CD4-positive, alpha-beta T cell (primary cell): ENCODE results near the gene KANK2. TPM values are rescaled to one million over a fixed set of nuclear protein-coding genes. Genes with fewer than 3 reads are reported as not detected.

ENCODE experiments used
- ATAC-seq: fragments of 200-7000 bp; cut with Tn5 transposase; one replicate; pipeline ENCODE4 v1.10.0; 2022; ENCODE audit warnings: mild to moderate bottlenecking; ENCODE audit not compliant: poor library complexity
- CTCF ChIA-PET: fragments of 350-600 bp; sonication (Branson Sonifier 250); formaldehyde crosslinking; loops from one replicate; lab custom pipeline; 2021; ENCODE audit warnings: antibody characterized with exemption, inconsistent platforms; lab: Charles Lee
- POLR2A ChIA-PET: fragments of 350-600 bp; sonication (Branson Sonifier 250); formaldehyde crosslinking; loops from one replicate; lab custom pipeline; 2021; ENCODE audit warnings: antibody characterized with exemption, inconsistent platforms; lab: Charles Lee
- DNase-seq, 14 experiments: peaks; one replicate each; pipeline ENCODE4 v3.0.0-alpha.2; 2013 to 2020; ENCODE audit warnings: mixed read lengths in 2 of 14
- H3K27ac ChIP-seq, 2 donors: one replicate each; pipeline versions ENCODE4 v1.5.1 to v1.7.0; 2013; ENCODE audit warnings: low read length in 2 of 2, low read depth in 1 of 2, mild to moderate bottlenecking in 1 of 2
- H3K27me3 ChIP-seq, 2 experiments: 1 replicate in 1 of 2; 2 replicates in 1 of 2; pipeline versions ENCODE4 v1.6.1 to v1.7.0; 2013; ENCODE audit warnings: low read length in 2 of 2, control low read depth in 1 of 2, mild to moderate bottlenecking in 1 of 2, moderate library complexity in 1 of 2; ENCODE audit not compliant: insufficient read depth in 2 of 2, control insufficient read depth in 1 of 2
- H3K36me3 ChIP-seq: one replicate; pipeline ENCODE4 v1.6.1; 2013; ENCODE audit warnings: low read length, control low read depth; ENCODE audit not compliant: insufficient read depth
- H3K4me1 ChIP-seq: one replicate; pipeline ENCODE4 v1.6.1; 2013; ENCODE audit warnings: low read length, control low read depth; ENCODE audit not compliant: insufficient read depth
- H3K4me3 ChIP-seq: one replicate; pipeline ENCODE4 v1.5.1; 2013; ENCODE audit warnings: mild to moderate bottlenecking, low read length, moderate library complexity
- H3K9me3 ChIP-seq, 2 experiments: 1 replicate in 1 of 2; 2 replicates in 1 of 2; pipeline versions ENCODE4 v1.6.1 to v1.7.0; 2013; ENCODE audit warnings: low read length in 2 of 2, mild to moderate bottlenecking in 2 of 2, control low read depth in 1 of 2, moderate library complexity in 1 of 2; ENCODE audit not compliant: control insufficient read depth in 1 of 2, insufficient read depth in 1 of 2
- H3K27ac Mint-ChIP-seq: one replicate; pipeline ENCODE4 v1.8.0; 2020; ENCODE audit warnings: mixed read lengths
- H3K27me3 Mint-ChIP-seq: one replicate; pipeline ENCODE4 v1.8.0; 2021; ENCODE audit warnings: mixed read lengths
- H3K36me3 Mint-ChIP-seq: one replicate; pipeline ENCODE4 v1.8.0; 2021; ENCODE audit warnings: low read depth, mixed read lengths
- H3K4me1 Mint-ChIP-seq: one replicate; pipeline ENCODE4 v1.8.0; 2021; ENCODE audit warnings: low read depth, mixed read lengths
- H3K4me3 Mint-ChIP-seq: one replicate; pipeline ENCODE4 v1.8.0; 2020; ENCODE audit warnings: mild to moderate bottlenecking, mixed read lengths
- H3K9me3 Mint-ChIP-seq: one replicate; pipeline ENCODE4 v1.8.0; 2020; ENCODE audit warnings: mixed read lengths
- intact Hi-C, 2 experiments: fragments of 100-400 bp; cut with DNase I in 1 of 2; cut with micrococcal nuclease in 1 of 2; formaldehyde crosslinking; loops; one replicate each; pipeline versions ENCODE4 v1.15.1 to v1.9.0; 2023 to 2025; cut with DNase I, micrococcal nuclease
- total RNA-seq, 174 experiments: library from RNA in 2 of 174; stranded (reverse) in 2 of 174; gene quantifications; one replicate each; pipeline ENCODE4 v1.2.3 and lab custom pipeline; 2021 to 2026
- TF ChIP-seq, protein P1 (sequence below): fragments of 200-600 bp; IDR thresholded peaks from one replicate; pipeline ENCODE4 v1.8.0; 2022; ENCODE audit warnings: antibody characterized with exemption, mild to moderate bottlenecking

The KANK2 gene
- total RNA-seq, 2 experiments from 2014 or later = not detected

DNA sequence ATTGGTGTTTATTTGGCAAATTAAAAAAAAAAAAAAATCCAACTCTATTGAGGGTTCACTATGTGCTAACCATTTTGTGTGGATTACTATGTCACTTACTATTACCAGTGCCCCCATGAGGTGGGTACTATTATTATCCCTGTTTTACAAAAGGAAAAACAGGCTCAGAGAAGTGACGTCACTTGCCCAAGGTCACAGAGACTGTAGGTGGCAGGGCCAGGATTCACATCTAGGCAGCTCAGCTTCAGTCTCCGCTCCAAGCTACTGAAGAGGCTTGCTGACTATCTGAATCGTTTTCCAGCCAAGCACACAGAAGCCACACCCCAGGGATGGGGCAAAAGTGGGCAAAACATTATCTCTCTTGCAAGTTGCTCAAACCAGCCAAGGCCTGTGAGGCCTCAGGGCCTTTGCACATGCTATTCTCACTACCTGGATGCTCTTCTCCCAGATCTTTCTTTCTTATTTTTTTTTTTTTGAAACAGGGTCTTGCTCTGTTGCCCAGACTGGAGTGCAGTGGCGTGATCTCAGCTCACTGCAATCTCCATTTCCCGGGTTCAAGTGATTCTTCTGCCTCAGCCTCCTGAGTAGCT lies 37.2 kb upstream of the KANK2 start:
- CTCF ChIA-PET = no interaction called here
- intact Hi-C loops = no loop called here
- DNase-seq (no peak), ATAC-seq (no peak)
- peaks cover 6% of the 10 kb centered on the region for H3K9me3 Mint-ChIP-seq
- Histone ChIP-seq H3K4me1 (no peaks in the 10 kb centered on the region), H3K27me3 (no peaks in the 10 kb centered on the region), H3K4me3 (no peak overlapping the region), H3K9me3 (peaks cover 11 to 36% of the 10 kb centered on the region in 2 experiments), H3K27ac (no peak overlapping the region), H3K36me3 (no peaks in the 10 kb centered on the region)
- no peak overlapping the region for H3K4me3 Mint-ChIP-seq
- H3K27me3 Mint-ChIP-seq = peaks cover 4% of the 10 kb centered on the region
- H3K27ac Mint-ChIP-seq = no peak overlapping the region
- POLR2A ChIA-PET = no interaction called here
- H3K36me3 Mint-ChIP-seq = no peaks in the 10 kb centered on the region
- TF ChIP-seq, protein P1, sequence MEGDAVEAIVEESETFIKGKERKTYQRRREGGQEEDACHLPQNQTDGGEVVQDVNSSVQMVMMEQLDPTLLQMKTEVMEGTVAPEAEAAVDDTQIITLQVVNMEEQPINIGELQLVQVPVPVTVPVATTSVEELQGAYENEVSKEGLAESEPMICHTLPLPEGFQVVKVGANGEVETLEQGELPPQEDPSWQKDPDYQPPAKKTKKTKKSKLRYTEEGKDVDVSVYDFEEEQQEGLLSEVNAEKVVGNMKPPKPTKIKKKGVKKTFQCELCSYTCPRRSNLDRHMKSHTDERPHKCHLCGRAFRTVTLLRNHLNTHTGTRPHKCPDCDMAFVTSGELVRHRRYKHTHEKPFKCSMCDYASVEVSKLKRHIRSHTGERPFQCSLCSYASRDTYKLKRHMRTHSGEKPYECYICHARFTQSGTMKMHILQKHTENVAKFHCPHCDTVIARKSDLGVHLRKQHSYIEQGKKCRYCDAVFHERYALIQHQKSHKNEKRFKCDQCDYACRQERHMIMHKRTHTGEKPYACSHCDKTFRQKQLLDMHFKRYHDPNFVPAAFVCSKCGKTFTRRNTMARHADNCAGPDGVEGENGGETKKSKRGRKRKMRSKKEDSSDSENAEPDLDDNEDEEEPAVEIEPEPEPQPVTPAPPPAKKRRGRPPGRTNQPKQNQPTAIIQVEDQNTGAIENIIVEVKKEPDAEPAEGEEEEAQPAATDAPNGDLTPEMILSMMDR = no peak
- H3K4me1 Mint-ChIP-seq = no peaks in the 10 kb centered on the region

GRCh38 chr19:11233073-11233472 lies 35.7 kb upstream of the KANK2 start:
- Mint-ChIP-seq H3K9me3 (peaks cover under 1% of the 10 kb centered on the region), H3K27ac (no peak overlapping the region), H3K36me3 (no peaks in the 10 kb centered on the region), H3K4me1 (no peaks in the 10 kb centered on the region), H3K27me3 (no peaks in the 10 kb centered on the region), H3K4me3 (no peak overlapping the region)
- DNase-seq (no peak), ATAC-seq (no peak)
- TF ChIP-seq, protein P1 = no peak
- no peaks in the 10 kb centered on the region for H3K4me1 ChIP-seq
- ChIA-PET CTCF (no interaction called here), POLR2A (no interaction called here)
- no peak overlapping the region for H3K4me3 ChIP-seq
- no peaks in the 10 kb centered on the region for H3K27me3 ChIP-seq
- H3K27ac ChIP-seq = no peak overlapping the region
- intact Hi-C loops = no loop called here
- no peaks in the 10 kb centered on the region for H3K36me3 ChIP-seq
- peaks cover 1 to 21% of the 10 kb centered on the region in 2 experiments for H3K9me3 ChIP-seq

DNA sequence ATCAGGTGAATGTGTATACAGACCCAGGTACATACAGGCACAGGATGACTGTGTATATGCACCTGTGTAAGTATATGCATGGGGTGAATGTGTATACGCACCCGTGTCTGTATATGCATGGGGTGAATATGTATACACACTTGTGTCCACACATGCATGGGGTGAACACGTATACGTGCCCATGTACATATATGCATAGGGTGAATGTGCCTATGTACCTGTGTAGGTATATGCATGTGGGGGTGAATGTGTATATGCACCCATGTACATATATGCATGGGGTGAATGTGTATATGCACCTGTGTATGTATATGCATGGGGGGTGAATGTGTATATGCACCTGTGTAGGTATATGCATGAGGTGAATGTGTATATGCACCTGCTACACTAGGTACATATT lies 35.2 kb upstream of the KANK2 start:
- intact Hi-C loops = no loop called here
- H3K36me3 ChIP-seq = no peaks in the 10 kb centered on the region
- Mint-ChIP-seq H3K36me3 (no peaks in the 10 kb centered on the region), H3K9me3 (no peaks in the 10 kb centered on the region), H3K4me1 (no peaks in the 10 kb centered on the region), H3K27me3 (no peaks in the 10 kb centered on the region), H3K4me3 (no peak overlapping the region), H3K27ac (no peak overlapping the region)
- peaks cover 0 to 16% of the 10 kb centered on the region in 2 experiments for H3K9me3 ChIP-seq
- ATAC-seq = no peak
- no peak for DNase-seq
- TF ChIP-seq, protein P1 = no peak
- no peaks in the 10 kb centered on the region for H3K4me1 ChIP-seq
- H3K27me3 ChIP-seq = no peaks in the 10 kb centered on the region
- H3K4me3 ChIP-seq = no peak overlapping the region
- ChIA-PET POLR2A (no interaction called here), CTCF (no interaction called here)
- no peak overlapping the region for H3K27ac ChIP-seq
